NCI-H2029 (cell line): ENCODE measurements around the gene NECTIN2.
"Not testable (repeated sequence)": the region's sequence is repeated elsewhere in the genome, so short reads cannot be mapped to it uniquely, and the experiment has no call there.

ENCODE experiments used
- DNase-seq: peaks from one replicate; lab custom pipeline; 2025; lab: John Stamatoyannopoulos, UW

The NECTIN2 gene

GRCh38 chr19:44851427-44851826 is 5.3 kb downstream of the NECTIN2 start:
- DNase-seq = no peak

GRCh38 chr19:44855606-44856005 is 9.5 kb downstream of the NECTIN2 start:
- DNase-seq = no peak

- DNase-seq = peak; percentile 48
These were observed 10.5 kb downstream of the NECTIN2 start for GRCh38 chr19:44856421-44857083.

- DNase-seq = no peak
These were observed 11.7 kb downstream of the NECTIN2 start for GRCh38 chr19:44857837-44858236.

- not testable (repeated sequence) for DNase-seq
These were observed 15.5 kb downstream of the NECTIN2 start for GRCh38 chr19:44861576-44861975.

- no peak for DNase-seq
These were observed 17.9 kb downstream of the NECTIN2 start for GRCh38 chr19:44863990-44864389.

GRCh38 chr19:44865196-44865767 is 19.2 kb downstream of the NECTIN2 start:
- DNase-seq = no peak

- peak; percentile 57 for DNase-seq
These were observed 20.6 kb downstream of the NECTIN2 start for GRCh38 chr19:44866664-44867063.

GRCh38 chr19:44867578-44867977 is 21.5 kb downstream of the NECTIN2 start:
- DNase-seq = no peak

- no peak for DNase-seq
These were observed 23.8 kb downstream of the NECTIN2 start for GRCh38 chr19:44869733-44870470.

GRCh38 chr19:44871809-44872208 is 25.7 kb downstream of the NECTIN2 start:
- no peak for DNase-seq

GRCh38 chr19:44872661-44873060 is 26.6 kb downstream of the NECTIN2 start:
- no peak for DNase-seq

GRCh38 chr19:44874317-44874716 is 28.2 kb downstream of the NECTIN2 start:
- DNase-seq = no peak

GRCh38 chr19:44875666-44876451 is 29.8 kb downstream of the NECTIN2 start:
- no peak for DNase-seq

- peak; percentile 49 for DNase-seq
These were observed 30.9 kb downstream of the NECTIN2 start for GRCh38 chr19:44876930-44877535.

- DNase-seq = no peak
These were observed 32.2 kb downstream of the NECTIN2 start for GRCh38 chr19:44878120-44878865.

- DNase-seq = no peak
These were observed 33.4 kb downstream of the NECTIN2 start for GRCh38 chr19:44879309-44880065.

- no peak for DNase-seq
These were observed 36.0 kb downstream of the NECTIN2 start for GRCh38 chr19:44882063-44882462.

- not testable (repeated sequence) for DNase-seq
These were observed 36.7 kb downstream of the NECTIN2 start for GRCh38 chr19:44882619-44883397.

GRCh38 chr19:44883922-44884321 is 37.8 kb downstream of the NECTIN2 start:
- no peak for DNase-seq
